Panc1 (cell line): ENCODE results near the gene SCART1.

Experiments
- CTCF ChIP-seq: fragments of 450-650 bp; IDR thresholded peaks from 2 replicates; pipeline ENCODE4 v1.5.1; 2017; ENCODE audit warnings: mild to moderate bottlenecking
- POLR2AphosphoS5 ChIP-seq: IDR thresholded peaks from 2 replicates; pipeline ENCODE4 v1.6.1; 2012; ENCODE audit warnings: mild to moderate bottlenecking, low read depth, low read length, moderate library complexity
- SIN3A ChIP-seq: IDR thresholded peaks from 2 replicates; pipeline ENCODE4 v1.6.1; 2012; ENCODE audit warnings: low read depth, mild to moderate bottlenecking, low read length, moderate library complexity, borderline replicate concordance; ENCODE audit not compliant: insufficient read depth
- TCF7L2 ChIP-seq: IDR thresholded peaks from 2 replicates; pipeline ENCODE4 v1.6.1; 2011; ENCODE audit warnings: mild to moderate bottlenecking, low read depth, low read length, inconsistent platforms
- TF ChIP-seq, protein P1 (sequence below), 2 experiments: IDR thresholded peaks; 2 replicates each; pipeline ENCODE4 v1.6.1; 2011 to 2012; ENCODE audit warnings: low read depth in 2 of 2, control low read depth in 1 of 2, low read length in 1 of 2, mild to moderate bottlenecking in 1 of 2, moderate library complexity in 1 of 2; ENCODE audit not compliant: insufficient read depth in 1 of 2

DNA sequence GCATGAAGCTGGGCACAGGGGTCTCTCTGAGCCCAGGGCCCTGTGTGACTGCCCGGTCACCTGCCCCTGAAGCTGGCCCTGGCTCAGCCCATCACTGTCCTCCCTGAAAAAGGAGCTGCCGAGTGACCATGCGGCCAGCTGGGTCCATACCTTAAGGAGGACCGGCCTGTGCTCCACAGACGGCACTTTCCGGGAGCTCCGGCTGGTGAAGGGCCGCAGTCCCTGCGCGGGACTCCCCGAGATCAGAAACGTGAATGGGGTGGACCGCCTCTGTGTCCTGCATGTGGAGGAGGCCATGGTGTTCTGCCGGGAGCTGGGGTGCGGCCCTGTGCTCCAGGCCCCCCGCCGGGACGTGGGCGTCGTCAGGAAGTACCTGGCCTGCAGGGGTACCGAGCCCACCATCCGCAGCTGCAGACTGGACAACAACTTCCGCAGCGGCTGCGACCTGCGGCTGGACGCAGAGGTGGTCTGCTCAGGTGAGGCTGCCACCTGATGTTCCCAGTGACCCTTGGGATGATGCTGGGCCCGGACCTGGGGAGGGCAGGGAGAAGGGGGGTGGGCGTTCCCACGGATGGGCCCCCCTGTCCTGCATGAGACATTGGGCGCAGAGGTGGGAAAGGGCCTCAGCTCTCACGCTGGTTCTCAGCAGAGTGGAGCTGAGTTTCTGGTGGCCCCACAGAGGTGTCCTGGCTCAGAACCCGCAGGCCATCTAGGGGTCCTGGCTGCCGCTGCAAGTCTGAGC, 3.5 kb downstream of the SCART1 start:
- no peak for TF ChIP-seq CTCF
- no peak for TF ChIP-seq POLR2AphosphoS5
- TF ChIP-seq, protein P1, sequence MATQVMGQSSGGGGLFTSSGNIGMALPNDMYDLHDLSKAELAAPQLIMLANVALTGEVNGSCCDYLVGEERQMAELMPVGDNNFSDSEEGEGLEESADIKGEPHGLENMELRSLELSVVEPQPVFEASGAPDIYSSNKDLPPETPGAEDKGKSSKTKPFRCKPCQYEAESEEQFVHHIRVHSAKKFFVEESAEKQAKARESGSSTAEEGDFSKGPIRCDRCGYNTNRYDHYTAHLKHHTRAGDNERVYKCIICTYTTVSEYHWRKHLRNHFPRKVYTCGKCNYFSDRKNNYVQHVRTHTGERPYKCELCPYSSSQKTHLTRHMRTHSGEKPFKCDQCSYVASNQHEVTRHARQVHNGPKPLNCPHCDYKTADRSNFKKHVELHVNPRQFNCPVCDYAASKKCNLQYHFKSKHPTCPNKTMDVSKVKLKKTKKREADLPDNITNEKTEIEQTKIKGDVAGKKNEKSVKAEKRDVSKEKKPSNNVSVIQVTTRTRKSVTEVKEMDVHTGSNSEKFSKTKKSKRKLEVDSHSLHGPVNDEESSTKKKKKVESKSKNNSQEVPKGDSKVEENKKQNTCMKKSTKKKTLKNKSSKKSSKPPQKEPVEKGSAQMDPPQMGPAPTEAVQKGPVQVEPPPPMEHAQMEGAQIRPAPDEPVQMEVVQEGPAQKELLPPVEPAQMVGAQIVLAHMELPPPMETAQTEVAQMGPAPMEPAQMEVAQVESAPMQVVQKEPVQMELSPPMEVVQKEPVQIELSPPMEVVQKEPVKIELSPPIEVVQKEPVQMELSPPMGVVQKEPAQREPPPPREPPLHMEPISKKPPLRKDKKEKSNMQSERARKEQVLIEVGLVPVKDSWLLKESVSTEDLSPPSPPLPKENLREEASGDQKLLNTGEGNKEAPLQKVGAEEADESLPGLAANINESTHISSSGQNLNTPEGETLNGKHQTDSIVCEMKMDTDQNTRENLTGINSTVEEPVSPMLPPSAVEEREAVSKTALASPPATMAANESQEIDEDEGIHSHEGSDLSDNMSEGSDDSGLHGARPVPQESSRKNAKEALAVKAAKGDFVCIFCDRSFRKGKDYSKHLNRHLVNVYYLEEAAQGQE (IDR thresholded peaks at IDR 0.05; ENCODE audit: insufficient read depth in 1 of 2, low read depth in 2 of 2, low read length in 1 of 2), result no peak
- no peak for TF ChIP-seq SIN3A
- TF ChIP-seq TCF7L2, result no peak
